ENCODE measurements around the gene CLCN2. TPM values are rescaled to one million over a fixed set of nuclear protein-coding genes. Genes with fewer than 3 reads are reported as not detected.

CLCN2 gene
- total RNA-seq, 2 donors from 2014 or later: 7.5 to 12.2 TPM

DNA sequence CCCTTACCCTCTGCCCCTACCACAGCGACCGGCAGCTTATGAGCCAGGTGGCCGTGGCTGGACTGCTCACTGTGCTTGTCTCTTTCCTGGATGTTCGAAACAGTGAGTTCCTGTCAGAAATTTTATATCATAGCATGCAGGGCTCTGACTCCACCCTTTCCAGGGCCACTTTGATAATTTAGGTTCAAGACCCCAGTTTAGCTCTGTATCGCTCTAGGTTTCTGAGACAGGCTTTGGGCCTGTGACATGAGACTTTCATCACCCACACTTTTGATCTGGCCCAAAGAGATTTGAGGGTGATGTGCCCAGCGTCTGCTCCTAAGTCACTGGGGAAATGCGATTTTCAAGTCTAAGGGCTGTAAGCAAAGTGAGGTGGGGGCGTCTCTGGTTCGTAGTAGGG lies 53.5 kb downstream of the CLCN2 start:
- Histone ChIP-seq H3K4me3 (no peak overlapping the region), H3K27me3 (no peaks in the 10 kb centered on the region), H3K4me1 (no peaks in the 10 kb centered on the region), H3K9me3 (no peaks in the 10 kb centered on the region), H3K27ac (no peak overlapping the region), H3K36me3 (replicated peaks in 1 of 2; ENCODE audit: insufficient read depth in 1 of 2, low read depth in 2 of 2) (peaks cover 5 to 35% of the 10 kb centered on the region in 2 donors)
- DNase-seq (no peak), ATAC-seq (no peak)
- 89 to 94% methylated on average over 9 of the region's 9 CpGs for WGBS, 2 donors
- no peak for TF ChIP-seq POLR2A (IDR thresholded peaks at IDR 0.05)
- TF ChIP-seq CTCF (IDR thresholded peaks at IDR 0.05): no peak
- intact Hi-C loops (cut with DNase I): no loop called here

DNA sequence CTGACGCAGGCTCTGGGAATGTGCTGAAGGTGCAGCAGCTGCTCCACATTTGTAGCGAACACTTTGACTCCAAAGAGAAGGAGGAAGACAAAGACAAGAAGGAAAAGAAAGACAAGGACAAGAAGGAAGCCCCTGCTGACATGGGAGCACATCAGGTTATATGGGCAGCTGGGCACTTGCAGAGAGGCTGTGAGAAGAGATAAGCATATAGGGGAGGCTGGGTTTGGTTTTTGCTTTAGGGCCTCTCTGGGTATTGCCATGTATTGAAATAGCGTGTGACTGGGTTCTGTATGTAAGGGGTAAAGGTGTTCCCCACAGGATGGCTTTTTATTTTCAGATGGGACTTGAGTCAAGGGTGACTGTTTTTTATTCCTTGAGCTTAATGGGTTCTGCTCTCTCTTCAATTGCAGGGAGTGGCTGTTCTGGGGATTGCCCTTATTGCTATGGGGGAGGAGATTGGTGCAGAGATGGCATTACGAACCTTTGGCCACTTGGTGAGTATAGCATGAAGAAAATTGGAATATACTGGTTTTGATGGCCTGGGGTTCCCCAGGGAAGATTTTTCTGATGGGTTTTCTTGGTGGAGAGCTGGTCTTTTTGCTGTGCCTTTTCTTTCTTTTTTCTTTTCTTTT lies 54.9 kb downstream of the CLCN2 start:
- no peaks in the 10 kb centered on the region for H3K27me3 ChIP-seq
- intact Hi-C loops (cut with DNase I): no loop called here
- no peak overlapping the region for H3K4me3 ChIP-seq
- no peak for ATAC-seq
- H3K9me3 ChIP-seq: no peaks in the 10 kb centered on the region
- no peak for DNase-seq
- H3K4me1 ChIP-seq: no peaks in the 10 kb centered on the region
- peaks cover 16 to 42% of the 10 kb centered on the region in 2 donors for H3K36me3 ChIP-seq (replicated peaks in 1 of 2; ENCODE audit: insufficient read depth in 1 of 2, low read depth in 2 of 2)
- H3K27ac ChIP-seq: no peak overlapping the region
- WGBS, 2 donors: 71 to 80% methylated on average over 4 of the region's 4 CpGs
- TF ChIP-seq POLR2A (IDR thresholded peaks at IDR 0.05) (no peak), CTCF (IDR thresholded peaks at IDR 0.05) (no peak)

GRCh38 chr3:184305577-184305976 lies 55.8 kb downstream of the CLCN2 start:
- ATAC-seq (peak; percentile 57), DNase-seq (no peak)
- Histone ChIP-seq H3K4me1 (peaks cover 3% of the 10 kb centered on the region), H3K36me3 (replicated peaks in 1 of 2; ENCODE audit: insufficient read depth in 1 of 2, low read depth in 2 of 2) (peaks cover 16 to 44% of the 10 kb centered on the region in 2 donors), H3K4me3 (no peak overlapping the region), H3K27ac (no peak overlapping the region), H3K9me3 (no peaks in the 10 kb centered on the region), H3K27me3 (no peaks in the 10 kb centered on the region)
- intact Hi-C loops (cut with DNase I): no loop called here
- 26 to 33% methylated on average over 1 of the region's 1 CpG for WGBS, 2 donors
- TF ChIP-seq CTCF (IDR thresholded peaks at IDR 0.05) (peak; percentile 9 to 45 (median 32)), POLR2A (IDR thresholded peaks at IDR 0.05) (no peak)

DNA sequence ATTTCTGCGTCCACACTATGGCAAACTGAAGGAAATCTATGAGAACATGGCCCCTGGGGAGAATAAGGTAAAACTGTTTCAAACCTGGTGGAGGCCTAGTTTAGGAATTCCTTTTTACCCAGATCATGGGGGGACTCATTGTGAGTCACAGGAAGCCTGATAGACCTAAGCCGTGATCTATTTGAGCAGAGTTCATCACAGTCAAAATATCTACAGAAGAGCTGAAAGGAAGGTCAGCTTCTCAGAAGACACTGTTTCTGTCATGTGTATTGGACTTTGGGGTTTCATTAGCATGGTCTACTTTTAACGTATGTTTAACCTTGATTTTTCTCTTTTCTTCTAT lies 61.1 kb downstream of the CLCN2 start:
- intact Hi-C loops (cut with DNase I): no loop called here
- no peak overlapping the region for H3K4me3 ChIP-seq
- no peak for TF ChIP-seq POLR2A (IDR thresholded peaks at IDR 0.05)
- TF ChIP-seq CTCF (IDR thresholded peaks at IDR 0.05): no peak
- peaks cover 29% of the 10 kb centered on the region for H3K4me1 ChIP-seq
- WGBS, 2 donors: 60 to 76% methylated on average over 3 of the region's 3 CpGs
- DNase-seq: no peak
- H3K27me3 ChIP-seq: no peaks in the 10 kb centered on the region
- no peaks in the 10 kb centered on the region for H3K9me3 ChIP-seq
- H3K36me3 ChIP-seq (replicated peaks in 1 of 2; ENCODE audit: insufficient read depth in 1 of 2, low read depth in 2 of 2): peaks cover 11 to 24% of the 10 kb centered on the region in 2 donors
- no peak overlapping the region for H3K27ac ChIP-seq
- ATAC-seq: no peak

Data from body of pancreas (tissue), 4 donors.